Gastroesophageal sphincter (tissue), 4 donors: ENCODE results near the gene BMP7. TPM values are rescaled to one million over a fixed set of nuclear protein-coding genes. Genes with fewer than 3 reads are reported as not detected.

Experiments used
- ATAC-seq: fragments of 150-250 bp; one replicate; pipeline ENCODE4 v1.9.1; 2016; ENCODE audit warnings: mild to moderate bottlenecking, moderate library complexity
- H3K27ac ChIP-seq, 4 donors: fragments of 200-600 bp; sonication (generic) in 3 of 4; 1 replicate in 3 of 4; 2 replicates in 1 of 4; pipeline ENCODE4 v1.5.1; 2016 to 2019
- H3K27me3 ChIP-seq: fragments of 200-600 bp; sonication (generic); one replicate; pipeline ENCODE4 v1.5.1; 2019
- H3K36me3 ChIP-seq, 2 donors: fragments of 200-600 bp; sonication (generic); one replicate each; pipeline ENCODE4 v1.5.1; 2019; ENCODE audit warnings: control low read depth in 1 of 2
- H3K4me1 ChIP-seq, 3 donors: fragments of 200-600 bp; sonication (generic); 1 replicate in 2 of 3; 2 replicates in 1 of 3; pipeline ENCODE4 v1.5.1; 2016 to 2019; ENCODE audit warnings: control low read depth in 2 of 3
- H3K4me3 ChIP-seq, 2 donors: fragments of 200-600 bp; sonication (generic); one replicate each; pipeline ENCODE4 v1.5.1; 2019; ENCODE audit warnings: mild to moderate bottlenecking in 1 of 2, moderate library complexity in 1 of 2
- H3K9me3 ChIP-seq, 3 donors: fragments of 200-600 bp; sonication (generic); one replicate each; pipeline ENCODE4 v1.5.1; 2017 to 2019; ENCODE audit warnings: control low read depth in 2 of 3
- EP300 ChIP-seq: sonication (generic); formaldehyde crosslinking; IDR thresholded peaks from one replicate; pipeline ENCODE4 v1.6.1; 2017; ENCODE audit warnings: antibody characterized with exemption, mild to moderate bottlenecking
- POLR2A ChIP-seq, 2 donors: fragments of 450-650 bp; IDR thresholded peaks; one replicate each; pipeline ENCODE4 v1.6.1; 2017; ENCODE audit warnings: antibody characterized with exemption in 2 of 2, mild to moderate bottlenecking in 2 of 2, moderate library complexity in 1 of 2
- POLR2AphosphoS5 ChIP-seq: sonication (generic); formaldehyde crosslinking; IDR thresholded peaks from one replicate; pipeline ENCODE4 v1.6.1; 2017; ENCODE audit warnings: antibody characterized with exemption
- WGBS, 2 donors: methylation state at CpG; one replicate each; pipeline ENCODE4 v1.1.5; 2018; ENCODE audit warnings: low coverage in 1 of 2; 5-methylcytosine and 5-hydroxymethylcytosine counted together
- total RNA-seq, 4 donors: library from RNA; depleted of rRNA; stranded (reverse); fragments of >200 nt; gene quantifications; one replicate each; pipeline ENCODE4 v1.1.0, GENCODE V29; 2016
- TF ChIP-seq, protein P1 (sequence below), 4 experiments: fragments of 200-600 bp in 2 of 4; fragments of 450-650 bp in 2 of 4; sonication (generic) in 1 of 4; IDR thresholded peaks; one replicate each; pipeline ENCODE4 v1.5.1; 2017 to 2019; ENCODE audit warnings: antibody characterized with exemption in 4 of 4, mild to moderate bottlenecking in 2 of 4, moderate library complexity in 2 of 4

BMP7 gene
- total RNA-seq, 4 donors from 2014 or later = 0.16 to 10.8 (median 5.0) TPM

DNA sequence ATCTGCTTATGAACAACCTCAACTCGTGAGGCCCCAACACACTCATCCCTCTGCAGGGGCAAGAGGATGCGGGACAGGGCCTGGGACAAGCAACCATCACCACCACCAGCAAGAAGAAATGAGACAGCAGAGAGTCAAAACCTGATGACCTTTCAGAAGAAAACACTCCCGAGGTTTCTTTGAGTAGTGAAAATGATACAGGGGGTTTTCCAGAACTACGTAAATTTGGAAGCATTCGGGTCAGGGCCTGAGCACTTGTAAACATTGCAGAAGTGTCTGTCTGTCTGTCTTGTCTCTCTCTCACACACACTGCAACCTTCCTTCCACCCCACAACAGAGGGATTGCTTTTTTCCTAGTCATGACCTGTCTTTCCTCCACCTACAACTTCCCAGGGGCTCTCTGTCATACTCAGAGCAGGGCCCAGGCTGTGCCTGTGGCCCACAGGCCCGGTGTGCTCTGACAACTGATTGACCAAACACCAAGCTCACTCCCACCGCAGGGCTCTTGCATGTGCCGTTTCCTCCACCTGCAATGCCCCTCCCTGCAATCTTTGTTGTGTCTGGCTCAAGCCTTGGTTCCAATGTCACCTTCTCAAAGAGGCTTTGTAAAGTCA is 90.9 kb downstream of the BMP7 start:
- Histone ChIP-seq H3K27ac (no peak overlapping the region), H3K4me3 (no peak overlapping the region), H3K27me3 (peaks cover 24% of the 10 kb centered on the region), H3K4me1 (no peaks in the 10 kb centered on the region), H3K9me3 (no peaks in the 10 kb centered on the region), H3K36me3 (no peaks in the 10 kb centered on the region)
- TF ChIP-seq, protein P1, sequence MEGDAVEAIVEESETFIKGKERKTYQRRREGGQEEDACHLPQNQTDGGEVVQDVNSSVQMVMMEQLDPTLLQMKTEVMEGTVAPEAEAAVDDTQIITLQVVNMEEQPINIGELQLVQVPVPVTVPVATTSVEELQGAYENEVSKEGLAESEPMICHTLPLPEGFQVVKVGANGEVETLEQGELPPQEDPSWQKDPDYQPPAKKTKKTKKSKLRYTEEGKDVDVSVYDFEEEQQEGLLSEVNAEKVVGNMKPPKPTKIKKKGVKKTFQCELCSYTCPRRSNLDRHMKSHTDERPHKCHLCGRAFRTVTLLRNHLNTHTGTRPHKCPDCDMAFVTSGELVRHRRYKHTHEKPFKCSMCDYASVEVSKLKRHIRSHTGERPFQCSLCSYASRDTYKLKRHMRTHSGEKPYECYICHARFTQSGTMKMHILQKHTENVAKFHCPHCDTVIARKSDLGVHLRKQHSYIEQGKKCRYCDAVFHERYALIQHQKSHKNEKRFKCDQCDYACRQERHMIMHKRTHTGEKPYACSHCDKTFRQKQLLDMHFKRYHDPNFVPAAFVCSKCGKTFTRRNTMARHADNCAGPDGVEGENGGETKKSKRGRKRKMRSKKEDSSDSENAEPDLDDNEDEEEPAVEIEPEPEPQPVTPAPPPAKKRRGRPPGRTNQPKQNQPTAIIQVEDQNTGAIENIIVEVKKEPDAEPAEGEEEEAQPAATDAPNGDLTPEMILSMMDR (IDR thresholded peaks at IDR 0.05) = no peak
- TF ChIP-seq POLR2AphosphoS5 = no peak
- ATAC-seq = no peak
- WGBS, 2 donors = 82 to 84% methylated on average over 5 to 6 of the region's 8 CpGs

DNA sequence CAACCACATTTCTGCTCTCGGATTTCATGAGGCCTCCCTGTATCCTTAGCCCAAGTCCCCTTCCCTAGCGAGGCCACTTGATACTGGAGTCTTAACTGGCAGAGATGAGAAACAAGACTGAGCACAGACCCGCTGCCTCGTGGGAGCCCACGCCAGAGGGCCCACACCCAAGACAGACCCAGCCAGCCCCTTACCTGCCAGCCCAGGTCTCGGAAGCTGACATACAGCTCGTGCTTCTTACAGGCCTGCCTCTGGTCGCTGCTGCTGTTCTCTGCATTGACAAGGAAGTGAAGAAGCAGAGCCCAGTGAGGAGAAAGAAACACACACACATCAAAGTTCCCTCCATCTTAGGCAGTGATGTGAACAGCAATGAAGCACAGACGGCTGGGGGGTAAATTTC is 91.7 kb downstream of the BMP7 start:
- no peak for ATAC-seq
- WGBS, 2 donors = 83 to 87% methylated on average over 1 to 6 of the region's 9 CpGs

DNA sequence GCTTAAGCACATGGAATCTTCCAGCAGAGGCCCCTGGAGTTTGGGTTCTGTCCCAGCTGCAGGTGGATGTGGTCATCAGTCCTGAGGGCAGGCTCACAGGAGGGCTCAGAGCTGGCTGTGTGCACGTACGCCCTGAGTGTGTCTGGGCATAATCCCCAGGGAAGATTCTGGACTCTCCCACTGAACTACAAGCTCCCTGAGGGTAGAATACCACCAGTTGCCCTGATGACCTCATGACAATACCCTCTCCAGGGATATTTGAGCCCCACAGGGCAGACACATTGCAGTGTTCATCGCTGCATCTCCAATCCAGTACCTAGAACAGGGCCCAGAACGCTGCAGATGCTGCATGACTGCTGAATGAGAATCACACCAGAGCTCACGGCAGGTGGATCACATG is 92.5 kb downstream of the BMP7 start:
- Histone ChIP-seq H3K36me3 (no peaks in the 10 kb centered on the region), H3K4me1 (no peaks in the 10 kb centered on the region), H3K27ac (no peak overlapping the region), H3K4me3 (no peak overlapping the region), H3K27me3 (peaks cover 15% of the 10 kb centered on the region), H3K9me3 (no peaks in the 10 kb centered on the region)
- WGBS, 2 donors = 89% methylated on average over 3 of the region's 5 CpGs; no CpG with 5 or more reads in 1 of the 2 donors
- no peak for TF ChIP-seq EP300
- no peak for TF ChIP-seq POLR2AphosphoS5
- TF ChIP-seq POLR2A (IDR thresholded peaks at IDR 0.05) = no peak
- TF ChIP-seq, protein P1 (IDR thresholded peaks at IDR 0.05) = no peak
- ATAC-seq = no peak

More for the DNA sequence above, 91.7 kb downstream of the BMP7 start:
- Histone ChIP-seq H3K36me3 (no peaks in the 10 kb centered on the region), H3K27ac (no peak overlapping the region), H3K27me3 (peaks cover 22% of the 10 kb centered on the region), H3K4me1 (no peaks in the 10 kb centered on the region), H3K4me3 (no peak overlapping the region), H3K9me3 (no peaks in the 10 kb centered on the region)
- no peak for TF ChIP-seq POLR2A (IDR thresholded peaks at IDR 0.05)
- TF ChIP-seq EP300 = no peak
- no peak for TF ChIP-seq POLR2AphosphoS5

DNA sequence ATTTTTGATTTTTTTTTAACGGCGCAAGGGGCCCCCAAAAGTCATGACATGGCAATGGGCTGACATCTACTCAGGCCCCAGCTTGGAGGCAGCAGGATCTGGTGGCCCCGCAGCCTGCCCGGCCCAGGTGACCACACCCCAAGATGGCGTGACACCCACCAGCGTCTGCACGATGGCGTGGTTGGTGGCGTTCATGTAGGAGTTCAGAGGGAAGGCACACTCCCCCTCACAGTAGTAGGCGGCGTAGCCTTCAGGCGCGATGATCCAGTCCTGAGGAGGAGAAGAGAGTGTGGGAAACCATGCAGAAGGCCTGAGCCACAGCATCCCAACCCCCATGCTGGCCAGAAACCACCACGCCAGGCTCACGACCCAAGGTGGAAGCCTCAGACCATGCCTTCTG is 93.4 kb downstream of the BMP7 start:
- H3K27me3 ChIP-seq = peaks cover 12% of the 10 kb centered on the region

DNA sequence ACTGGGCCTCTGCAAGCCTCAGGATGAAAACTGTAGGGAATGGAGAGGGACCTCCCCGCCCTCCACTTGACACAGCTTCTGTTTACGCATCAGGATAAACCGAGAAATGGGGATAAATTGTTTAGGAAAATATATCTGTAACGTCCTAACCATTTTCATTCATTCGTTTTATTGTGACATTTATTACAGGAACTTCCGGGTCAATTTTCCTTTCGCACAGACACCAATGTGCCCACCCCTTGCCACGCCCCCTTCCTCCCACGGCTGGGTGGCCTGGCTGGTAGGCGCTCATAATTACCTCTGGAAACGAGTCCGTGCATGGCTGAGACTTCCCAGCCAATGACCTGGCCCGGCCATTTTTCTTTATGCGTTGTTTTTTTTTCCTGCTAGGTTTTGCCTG is 96.1 kb downstream of the BMP7 start:
- no peak for ATAC-seq
- Histone ChIP-seq H3K36me3 (no peaks in the 10 kb centered on the region), H3K4me1 (no peaks in the 10 kb centered on the region), H3K4me3 (no peak overlapping the region), H3K27me3 (peaks cover 4% of the 10 kb centered on the region), H3K27ac (no peak overlapping the region), H3K9me3 (no peaks in the 10 kb centered on the region)
- 69 to 81% methylated on average over 10 to 14 of the region's 14 CpGs for WGBS, 2 donors
- TF ChIP-seq POLR2AphosphoS5 = no peak
- TF ChIP-seq, protein P1 (IDR thresholded peaks at IDR 0.05) = no peak
- TF ChIP-seq EP300 = no peak
- TF ChIP-seq POLR2A (IDR thresholded peaks at IDR 0.05) = no peak

More for the DNA sequence above, 93.4 kb downstream of the BMP7 start:
- Histone ChIP-seq H3K4me1 (no peaks in the 10 kb centered on the region), H3K36me3 (no peaks in the 10 kb centered on the region), H3K27ac (no peak overlapping the region), H3K9me3 (no peaks in the 10 kb centered on the region), H3K4me3 (no peak overlapping the region)
- no peak for ATAC-seq
- WGBS, 2 donors = 94 to 100% methylated on average over 1 to 12 of the region's 15 CpGs
- TF ChIP-seq POLR2AphosphoS5 (no peak), EP300 (no peak), POLR2A (IDR thresholded peaks at IDR 0.05) (no peak)
- TF ChIP-seq, protein P1 (IDR thresholded peaks at IDR 0.05) = no peak
